Measurements from ENCODE around the gene NKX1-2.
"Not testable (repeated sequence)": the region's sequence is repeated elsewhere in the genome, so short reads cannot be mapped to it uniquely, and the experiment has no call there.

NKX1-2 gene

GRCh38 chr10:124449170-124450011 lies 444 bp downstream of the NKX1-2 start:
- no peak for DNase-seq

DNA sequence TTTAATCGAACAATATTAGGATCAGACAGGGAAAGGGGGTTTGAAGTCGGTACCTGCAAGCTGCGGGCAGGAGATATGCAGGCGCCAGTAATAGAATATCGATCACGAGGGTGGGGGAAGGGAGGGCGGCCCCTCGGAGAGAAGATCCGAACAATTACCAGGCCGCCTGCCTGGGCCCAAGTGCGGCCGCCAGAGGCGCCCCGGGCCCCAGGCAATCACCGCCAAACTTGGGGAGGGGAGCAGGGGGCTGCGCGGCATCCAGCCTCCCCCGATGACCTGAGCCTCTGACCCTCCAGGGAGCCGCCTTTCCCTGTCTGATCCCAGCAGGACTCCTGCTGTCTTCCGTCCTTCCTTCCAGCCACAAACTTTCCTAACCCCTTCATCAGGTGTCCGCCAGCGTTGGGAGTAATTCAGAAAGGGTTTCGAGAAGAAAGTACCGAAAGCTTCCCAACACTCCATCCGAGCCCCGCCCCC lies 1.1 kb downstream of the NKX1-2 start:
- no peak for DNase-seq

GRCh38 chr10:124447751-124448466 lies 1.9 kb downstream of the NKX1-2 start:
- no peak for DNase-seq

- no peak for DNase-seq
These were observed 2.7 kb downstream of the NKX1-2 start for GRCh38 chr10:124446830-124447750.

GRCh38 chr10:124441694-124442093 lies 8.1 kb downstream of the NKX1-2 start:
- DNase-seq = not testable (repeated sequence)

DNA sequence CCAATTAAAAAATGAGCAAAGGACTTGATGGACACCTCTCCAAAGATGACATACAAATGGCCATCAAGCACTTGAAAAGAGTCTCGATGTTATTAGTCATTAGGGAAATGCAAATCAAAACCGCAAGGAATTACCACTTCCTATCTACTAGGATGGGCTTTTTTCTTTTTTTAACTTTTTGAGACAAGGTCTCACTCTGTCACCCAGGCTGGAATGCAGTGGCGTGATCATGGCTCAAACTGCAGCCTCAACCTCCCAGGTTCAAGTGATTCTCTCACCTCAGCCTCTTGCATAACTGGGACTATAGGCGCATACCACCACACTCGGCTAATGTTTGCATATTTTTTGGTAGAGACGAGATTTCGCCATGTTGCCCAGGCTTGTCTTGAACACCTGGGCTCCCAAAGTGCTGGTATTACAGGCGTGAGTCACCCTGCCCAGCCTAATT lies 13.6 kb downstream of the NKX1-2 start:
- no peak for DNase-seq

DNA sequence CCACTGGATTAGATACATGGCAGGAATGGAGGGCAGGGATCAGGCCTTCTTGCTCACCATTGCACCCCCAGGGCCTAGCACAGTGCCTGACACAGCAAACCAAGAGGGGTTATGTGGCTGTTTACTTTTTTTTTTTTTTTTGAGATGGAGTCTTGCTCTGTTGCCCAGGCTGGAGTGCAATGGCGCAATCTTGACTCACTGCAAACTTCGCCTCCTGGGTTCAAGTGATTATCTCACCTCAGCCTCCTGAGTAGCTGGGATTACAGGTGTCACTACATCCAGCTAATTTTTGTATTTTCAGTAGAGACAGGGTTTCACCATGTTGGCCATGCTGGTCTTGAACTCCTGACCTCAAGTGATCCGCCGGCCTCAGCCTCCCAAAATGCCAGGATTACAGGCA lies 14.2 kb downstream of the NKX1-2 start:
- DNase-seq = not testable (repeated sequence)

- no peak for DNase-seq
These were observed 16.4 kb downstream of the NKX1-2 start for GRCh38 chr10:124433461-124433860.

DNA sequence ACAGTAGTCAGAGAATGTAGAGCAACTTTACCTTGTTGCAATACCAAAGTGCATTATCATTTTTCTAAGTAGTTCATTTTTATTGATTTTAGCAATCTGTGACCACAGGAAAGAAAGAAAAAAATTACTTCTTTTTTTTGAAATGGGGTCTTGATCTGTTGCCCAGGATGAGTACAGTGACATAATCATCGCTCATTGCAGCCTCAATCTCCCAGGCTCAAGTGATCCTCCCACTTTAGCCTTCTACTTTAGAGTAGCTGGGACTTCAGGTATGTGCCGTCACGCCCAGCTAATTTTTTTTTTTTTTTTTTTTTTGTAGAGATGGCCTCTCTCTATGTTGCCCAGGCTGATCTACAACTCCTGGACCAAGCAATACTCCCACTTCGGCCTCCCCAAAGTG lies 19.8 kb downstream of the NKX1-2 start:
- no peak for DNase-seq

- no peak for DNase-seq
These were observed 20.3 kb downstream of the NKX1-2 start for GRCh38 chr10:124429576-124429975.

- DNase-seq = no peak
These were observed 21.5 kb downstream of the NKX1-2 start for GRCh38 chr10:124428207-124428777.

DNA sequence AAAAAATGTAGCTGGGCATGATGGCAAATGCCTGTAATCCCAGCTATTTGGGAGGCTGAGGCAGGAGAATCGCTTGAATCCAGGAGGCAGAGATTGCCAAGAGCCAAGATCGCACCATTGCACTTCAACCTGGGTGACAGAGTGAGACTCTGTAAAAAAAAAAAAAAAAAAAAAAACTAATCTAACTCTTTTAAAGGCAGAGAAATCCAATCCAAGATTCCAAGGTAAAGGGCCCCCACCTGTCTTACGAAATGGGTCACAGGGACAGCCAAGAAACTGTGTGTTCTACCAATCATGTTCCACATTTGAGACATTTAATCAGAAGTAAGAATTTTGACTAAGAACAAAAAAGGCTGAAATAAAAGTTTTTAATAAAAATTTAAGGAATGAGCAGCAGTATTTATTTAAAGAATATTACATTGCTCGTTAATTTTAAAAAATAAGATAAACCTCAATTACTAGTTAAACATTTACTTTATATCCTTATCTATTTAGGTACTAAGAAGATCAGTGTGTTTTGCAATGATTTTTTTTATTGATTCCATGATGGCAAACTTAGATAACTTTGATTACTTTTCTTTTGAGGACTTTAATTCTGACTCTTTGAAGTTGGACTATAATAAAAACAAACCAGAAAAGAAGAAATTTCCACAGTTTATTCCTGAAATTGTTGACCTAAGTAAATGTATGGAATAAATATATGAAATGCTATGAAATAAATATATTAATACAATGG lies 24.4 kb downstream of the NKX1-2 start:
- no peak for DNase-seq

DNA sequence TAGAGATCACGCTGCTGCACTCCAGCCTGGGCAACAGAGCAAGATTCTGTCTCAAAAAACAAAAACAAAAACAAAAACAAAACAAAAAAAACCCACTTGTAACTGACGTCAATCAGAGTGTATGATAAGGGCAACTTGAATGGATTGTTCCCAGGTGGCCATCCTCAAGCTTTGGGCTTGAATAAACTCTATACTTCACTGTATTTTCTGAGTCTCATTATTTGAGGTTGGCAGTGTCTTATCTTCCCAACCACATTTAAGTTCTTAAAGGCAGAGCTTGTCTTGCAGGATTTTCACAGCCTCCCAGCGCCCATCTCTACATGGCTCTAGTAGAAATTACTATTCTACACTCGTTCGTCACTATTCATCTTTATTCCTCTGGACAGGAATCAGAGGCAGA lies 26.0 kb downstream of the NKX1-2 start:
- no peak for DNase-seq

- no peak for DNase-seq
These were observed 27.1 kb downstream of the NKX1-2 start for GRCh38 chr10:124422742-124423141.

DNA sequence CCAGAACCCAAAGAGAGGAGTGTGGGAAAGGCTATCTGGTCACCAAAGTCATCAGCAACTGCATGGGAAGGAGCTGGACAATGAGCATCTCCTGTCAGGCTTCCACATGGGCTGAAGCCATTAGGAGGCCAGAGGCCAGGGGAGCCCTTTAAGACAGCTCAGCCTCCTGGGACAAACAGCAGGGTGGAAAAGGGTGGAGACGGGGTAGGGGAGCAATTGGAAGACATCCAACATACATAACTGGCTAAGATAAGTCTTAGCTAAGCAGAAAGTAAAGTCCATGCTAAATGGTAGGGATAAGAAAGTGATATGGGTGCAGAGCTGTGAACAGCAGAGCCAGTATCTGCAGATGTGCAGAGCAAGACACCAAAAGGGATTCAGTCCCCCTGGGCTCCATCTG lies 29.6 kb downstream of the NKX1-2 start:
- DNase-seq = no peak

DNA sequence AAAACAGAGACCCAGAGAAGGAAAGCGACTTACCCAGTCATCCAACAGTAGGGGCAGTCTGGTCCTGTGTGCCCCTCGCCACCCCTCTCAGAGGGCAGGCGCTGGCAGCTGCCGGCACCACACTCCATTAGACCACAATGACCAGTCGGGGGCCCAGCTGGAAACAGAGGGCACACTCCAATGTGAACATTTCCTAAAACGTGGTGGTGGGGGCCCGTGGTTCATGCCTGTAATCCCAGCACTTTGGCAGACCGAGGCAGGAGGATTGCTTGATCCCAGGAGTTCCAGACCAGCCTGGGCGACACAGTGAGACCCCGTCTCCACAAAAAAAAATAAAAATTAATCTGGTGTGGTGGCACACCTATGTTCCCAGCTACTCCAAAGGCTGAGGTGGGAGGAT lies 30.2 kb downstream of the NKX1-2 start:
- no peak for DNase-seq

DNA sequence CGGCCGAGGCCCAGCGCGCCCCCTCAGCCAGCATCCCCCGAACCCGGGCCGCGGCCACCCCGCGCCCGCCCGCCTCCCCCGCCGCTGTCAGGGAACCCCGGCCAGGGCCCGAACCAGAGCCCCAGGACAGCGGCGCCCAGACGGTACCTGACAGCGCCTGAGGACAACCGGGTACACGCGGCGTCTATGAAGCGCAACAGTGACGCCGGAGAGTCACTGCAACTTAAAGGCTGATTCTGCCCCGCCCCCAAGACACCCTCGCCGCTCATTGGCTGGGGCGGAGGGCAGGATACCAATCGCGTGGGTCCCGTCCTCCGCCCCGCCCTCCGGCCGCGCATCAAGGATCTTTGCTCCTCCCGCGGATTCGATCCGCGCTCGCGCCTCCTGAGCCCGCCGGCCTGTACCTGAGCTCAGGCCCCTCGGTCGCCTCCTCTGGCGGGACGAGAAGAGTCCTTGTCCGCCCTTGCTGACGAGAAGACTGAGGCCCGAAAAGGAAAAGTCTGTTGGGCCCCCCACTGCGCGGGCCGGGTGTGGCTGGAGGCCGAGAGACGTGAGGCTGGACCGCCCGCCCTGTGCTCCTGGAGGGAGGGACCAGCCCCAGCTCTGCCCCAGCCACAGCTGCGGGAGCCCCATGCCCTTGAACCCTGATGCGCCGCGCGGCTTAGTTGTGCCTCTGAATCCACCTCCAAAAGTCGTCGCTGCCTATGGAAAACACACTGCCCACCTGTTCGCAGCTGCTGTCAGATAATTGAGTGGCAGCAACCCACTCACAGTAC lies 30.9 kb downstream of the NKX1-2 start, which contains the start of gene OAT:
Gene OAT, minus strand, starts transcription at position 198 of the 776 bp plus-strand sequence. CDS start 6,752 bp downstream, outside the sequence.
- peak; percentile 96 for DNase-seq

- DNase-seq = peak; percentile 31
These were observed 31.7 kb downstream of the NKX1-2 start for GRCh38 chr10:124417895-124418725.

- DNase-seq = no peak
These were observed 33.1 kb downstream of the NKX1-2 start for GRCh38 chr10:124416733-124417132.

- no peak for DNase-seq
These were observed 34.6 kb downstream of the NKX1-2 start for GRCh38 chr10:124415210-124415609.
